ENCODE measurements around the gene PSMG4. TPM values are rescaled to one million over a fixed set of nuclear protein-coding genes. Genes with fewer than 3 reads are reported as not detected.

Gene PSMG4
- polyA plus RNA-seq, 1 donor (not counting 4 experiments of a cell fraction or from before 2014, with no cell fraction given) = 16.3 TPM

GRCh38 chr6:3250231-3250675 lies 8.5 kb upstream of the PSMG4 start:
- H3K79me2 ChIP-seq (ENCODE audit: control insufficient read depth, insufficient read depth, low read length) = no peaks in the 10 kb centered on the region
- DNase-seq (ENCODE audit: low read depth, low spot score) (no peak), FAIRE-seq (no peak)
- no peaks in the 10 kb centered on the region for H3K36me3 ChIP-seq (ENCODE audit: control insufficient read depth in 2 of 2, extremely low read depth in 1 of 2, insufficient read depth in 2 of 2, low read length in 2 of 2)
- dilution Hi-C loops (cut with MboI; ENCODE audit: extremely low pct_ligation_motif_present, low sequenced_read_pairs) = no loop called here
- TF ChIP-seq EZH2 (IDR thresholded peaks at IDR 0.05; ENCODE audit: low read length) (no peak), CTCF (optimal IDR thresholded peaks at IDR 0.05 in 1 of 3, IDR thresholded peaks at IDR 0.05 in 1 of 3, conservative IDR thresholded peaks at IDR 0.05 in 1 of 3; ENCODE audit: extremely low read depth in 1 of 3, insufficient read depth in 2 of 3, low read length in 3 of 3) (no peak)
- no peak overlapping the region for H3K4me2 ChIP-seq (ENCODE audit: control insufficient read depth, extremely low read depth, insufficient read depth, low read depth, low read length)
- H2AFZ ChIP-seq (ENCODE audit: control insufficient read depth, low read length) = no peak overlapping the region
- H3K27me3 ChIP-seq (ENCODE audit: control insufficient read depth, extremely low read depth, insufficient read depth, low read length) = peaks cover 8% of the 10 kb centered on the region
- peaks cover 22% of the 10 kb centered on the region for H3K4me1 ChIP-seq (ENCODE audit: control insufficient read depth, extremely low read depth, insufficient read depth, low read length)
- H3K27ac ChIP-seq (ENCODE audit: control insufficient read depth, insufficient read depth, low read length) = no peak overlapping the region
- H3K9me3 ChIP-seq (ENCODE audit: control insufficient read depth, low read depth, low read length) = no peaks in the 10 kb centered on the region
- no peak overlapping the region for H3K4me3 ChIP-seq (ENCODE audit: control insufficient read depth in 2 of 3, extremely low read depth in 1 of 3, insufficient read depth in 2 of 3, low read depth in 1 of 3, low read length in 3 of 3)
- H3K9ac ChIP-seq (ENCODE audit: control insufficient read depth, extremely low read depth, insufficient read depth, low read length) = no peak overlapping the region
- H3K9me1 ChIP-seq (ENCODE audit: control insufficient read depth, extremely low read depth, insufficient read depth, low read length) = no peaks in the 10 kb centered on the region
- no peaks in the 10 kb centered on the region for H4K20me1 ChIP-seq (ENCODE audit: control insufficient read depth, extremely low read depth, insufficient read depth, low read length)

- H3K4me3 ChIP-seq (ENCODE audit: control insufficient read depth in 2 of 3, extremely low read depth in 1 of 3, insufficient read depth in 2 of 3, low read depth in 1 of 3, low read length in 3 of 3) = no peak overlapping the region
- H3K9me1 ChIP-seq (ENCODE audit: control insufficient read depth, extremely low read depth, insufficient read depth, low read length) = no peaks in the 10 kb centered on the region
- H3K27me3 ChIP-seq (ENCODE audit: control insufficient read depth, extremely low read depth, insufficient read depth, low read length) = peaks cover 8% of the 10 kb centered on the region
- H3K27ac ChIP-seq (ENCODE audit: control insufficient read depth, insufficient read depth, low read length) = no peak overlapping the region
- H3K9ac ChIP-seq (ENCODE audit: control insufficient read depth, extremely low read depth, insufficient read depth, low read length) = no peak overlapping the region
- no peak overlapping the region for H2AFZ ChIP-seq (ENCODE audit: control insufficient read depth, low read length)
- no peaks in the 10 kb centered on the region for H3K36me3 ChIP-seq (ENCODE audit: control insufficient read depth in 2 of 2, extremely low read depth in 1 of 2, insufficient read depth in 2 of 2, low read length in 2 of 2)
- peak overlapping the region; percentile 42 for H3K4me2 ChIP-seq (ENCODE audit: control insufficient read depth, extremely low read depth, insufficient read depth, low read depth, low read length)
- H4K20me1 ChIP-seq (ENCODE audit: control insufficient read depth, extremely low read depth, insufficient read depth, low read length) = no peaks in the 10 kb centered on the region
- no peaks in the 10 kb centered on the region for H3K79me2 ChIP-seq (ENCODE audit: control insufficient read depth, insufficient read depth, low read length)
- DNase-seq (ENCODE audit: low read depth, low spot score) (peak; percentile 28), FAIRE-seq (peak; percentile 65)
- TF ChIP-seq CTCF (optimal IDR thresholded peaks at IDR 0.05 in 1 of 3, IDR thresholded peaks at IDR 0.05 in 1 of 3, conservative IDR thresholded peaks at IDR 0.05 in 1 of 3; ENCODE audit: extremely low read depth in 1 of 3, insufficient read depth in 2 of 3, low read length in 3 of 3) = peak; percentile 93 to 99 (median 95)
- TF ChIP-seq EZH2 (IDR thresholded peaks at IDR 0.05; ENCODE audit: low read length) = no peak
- dilution Hi-C loops (cut with MboI; ENCODE audit: extremely low pct_ligation_motif_present, low sequenced_read_pairs) = no loop called here
- H3K9me3 ChIP-seq (ENCODE audit: control insufficient read depth, low read depth, low read length) = no peaks in the 10 kb centered on the region
- peaks cover 22% of the 10 kb centered on the region for H3K4me1 ChIP-seq (ENCODE audit: control insufficient read depth, extremely low read depth, insufficient read depth, low read length)
Observed at GRCh38 chr6:3251462-3252314, 7.1 kb upstream of the PSMG4 start.
